Mammary epithelial cell (primary cell): ENCODE measurements around the gene C2CD2.

Experiments used
- CTCF ChIP-seq, 2 donors: IDR thresholded peaks in 1 of 2; conservative IDR thresholded peaks in 1 of 2; 2 replicates each; pipeline ENCODE4 v1.5.1; 2011 to 2012; ENCODE audit warnings: inconsistent platforms in 2 of 2, low read length in 2 of 2, mild to moderate bottlenecking in 2 of 2, control low read depth in 1 of 2, low read depth in 1 of 2; ENCODE audit not compliant: insufficient read depth in 1 of 2; ENCODE audit errors: extremely low read depth in 1 of 2
- EZH2 ChIP-seq: IDR thresholded peaks from 2 replicates; pipeline ENCODE4 v1.6.1; 2012; ENCODE audit warnings: low read length, inconsistent platforms, borderline replicate concordance

DNA sequence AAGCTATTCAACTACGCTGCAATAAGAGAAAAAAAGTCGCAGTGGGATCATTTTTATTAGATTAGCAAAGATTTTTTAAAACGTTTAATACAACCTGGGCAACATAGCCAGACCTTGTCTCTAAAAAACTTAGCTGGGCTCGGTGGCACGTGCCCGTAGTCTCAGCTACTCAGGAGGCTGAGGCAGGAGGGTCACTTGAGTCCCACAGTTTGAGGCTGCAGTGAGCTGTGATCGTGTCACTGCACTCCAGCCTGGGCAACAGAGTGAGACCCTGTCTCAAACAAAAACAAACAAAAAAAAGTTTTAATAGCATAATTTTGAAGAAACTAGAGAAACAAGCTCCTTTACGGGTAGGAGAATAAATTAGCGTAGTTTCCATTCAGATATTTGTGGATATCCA, 73.7 kb downstream of the C2CD2 start:
- no peak for TF ChIP-seq CTCF (conservative IDR thresholded peaks at IDR 0.05 in 1 of 2, IDR thresholded peaks at IDR 0.05 in 1 of 2; ENCODE audit: extremely low read depth in 1 of 2, insufficient read depth in 1 of 2, low read depth in 1 of 2, low read length in 2 of 2)
- no peak for TF ChIP-seq EZH2
